HepG2 (cell line): ENCODE measurements around the gene STUB1. TPM values are rescaled to one million over a fixed set of nuclear protein-coding genes. Genes with fewer than 3 reads are reported as not detected.

Source experiments
- CBX1 ChIP-seq: IDR thresholded peaks from one replicate; pipeline ENCODE4 v1.6.1; 2016; ENCODE audit warnings: antibody characterized with exemption, low read depth
- NR0B2 ChIP-seq: sonication (generic); formaldehyde crosslinking; IDR thresholded peaks from 2 replicates; pipeline ENCODE4 v1.4.0; 2020; ENCODE audit warnings: mild to moderate bottlenecking, missing genetic modification reagents
- POLR2A ChIP-seq, 2 experiments: IDR thresholded peaks; 2 replicates each; pipeline ENCODE4 v1.6.1; 2011; ENCODE audit warnings: low read depth in 2 of 2, low read length in 2 of 2, mild to moderate bottlenecking in 1 of 2, moderate library complexity in 1 of 2; ENCODE audit not compliant: insufficient read depth in 1 of 2
- RARG ChIP-seq: sonication (generic); formaldehyde crosslinking; IDR thresholded peaks from 2 replicates; pipeline ENCODE4 v1.4.0; 2020; ENCODE audit warnings: low read depth, mild to moderate bottlenecking, missing genetic modification reagents
- TAF15 ChIP-seq: fragments of 200-400 bp; formaldehyde crosslinking; IDR thresholded peaks from one replicate; pipeline ENCODE4 v1.6.1; 2018; ENCODE audit warnings: mild to moderate bottlenecking, low read depth, low read length; ENCODE audit not compliant: poor library complexity, severe bottlenecking
- UBTF ChIP-seq: sonication (generic); formaldehyde crosslinking; IDR thresholded peaks from 2 replicates; pipeline ENCODE4 v1.4.0; 2020; ENCODE audit warnings: mild to moderate bottlenecking, missing genetic modification reagents
- ZBTB33 ChIP-seq: sonication (generic); formaldehyde crosslinking; IDR thresholded peaks from 2 replicates; pipeline ENCODE4 v1.4.0; 2020; ENCODE audit warnings: missing genetic modification reagents
- ZFP82 ChIP-seq: sonication (generic); formaldehyde crosslinking; IDR thresholded peaks from 2 replicates; pipeline ENCODE4 v1.5.1; 2020; ENCODE audit warnings: mild to moderate bottlenecking, missing genetic modification reagents, borderline replicate concordance
- ZNF180 ChIP-seq: sonication (generic); formaldehyde crosslinking; IDR thresholded peaks from 2 replicates; pipeline ENCODE4 v1.4.0; 2020; ENCODE audit warnings: low read depth, missing genetic modification reagents, borderline replicate concordance
- ZNF224 ChIP-seq: sonication (generic); formaldehyde crosslinking; IDR thresholded peaks from 2 replicates; pipeline ENCODE4 v1.5.0; 2020; ENCODE audit warnings: mild to moderate bottlenecking, missing genetic modification reagents
- ZNF234 ChIP-seq: sonication (generic); formaldehyde crosslinking; conservative IDR thresholded peaks from 2 replicates; pipeline ENCODE4 v1.5.1; 2020; ENCODE audit warnings: mild to moderate bottlenecking, missing genetic modification reagents
- ZNF281 ChIP-seq: sonication (generic); formaldehyde crosslinking; IDR thresholded peaks from 2 replicates; pipeline ENCODE4 v1.4.0; 2020; ENCODE audit warnings: missing genetic modification reagents, borderline replicate concordance
- ZNF362 ChIP-seq: sonication (generic); formaldehyde crosslinking; IDR thresholded peaks from 2 replicates; pipeline ENCODE4 v1.4.0; 2020; ENCODE audit warnings: missing genetic modification reagents, mild to moderate bottlenecking, borderline replicate concordance
- ZNF589 ChIP-seq: sonication (generic); formaldehyde crosslinking; conservative IDR thresholded peaks from 2 replicates; pipeline ENCODE4 v1.8.0; 2022; ENCODE audit warnings: mild to moderate bottlenecking, moderate library complexity, missing genetic modification reagents
- ZNF710 ChIP-seq: sonication (generic); formaldehyde crosslinking; IDR thresholded peaks from 2 replicates; pipeline ENCODE4 v1.5.0; 2020; ENCODE audit warnings: mild to moderate bottlenecking, missing genetic modification reagents, borderline replicate concordance
- ZNF775 ChIP-seq: sonication (generic); formaldehyde crosslinking; IDR thresholded peaks from 2 replicates; pipeline ENCODE4 v1.4.0; 2020; ENCODE audit warnings: missing genetic modification reagents, mild to moderate bottlenecking, moderate library complexity, borderline replicate concordance
- polyA plus RNA-seq, 8 experiments: library from polyadenylated mRNA; depleted of rRNA in 3 of 8; stranded (reverse) in 7 of 8; unstranded in 1 of 8; fragments of >200 nt; fragmentation: Illumina TruSeq in 4 of 8; extraction: Trizol in 4 of 8; gene quantifications; 2 replicates each; pipeline versions ENCODE4 v1.2.1 to v1.2.3, GENCODE V29; 2011 to 2016; ENCODE audit warnings: low read depth in 4 of 8, missing spikeins in 1 of 8, mixed read lengths in 1 of 8; ENCODE audit not compliant: insufficient read depth in 1 of 8
- total RNA-seq, 5 experiments: library from RNA; depleted of rRNA; stranded (reverse); fragments of >200 nt; fragmentation: Illumina TruSeq; extraction: Trizol; gene quantifications; 2 replicates each; pipeline ENCODE4 v1.2.3, GENCODE V29; 2016; ENCODE audit warnings: low read depth in 1 of 5

The STUB1 gene
- total and polyA plus RNA-seq, 2 of the 13 experiments (the other 11 are each of a cell fraction or from before 2014, with no cell fraction given), result 52.9 to 78.2 TPM

- TF ChIP-seq ZNF281 (CRISPR knock-in tag) (peak; percentile 33), RARG (CRISPR knock-in tag) (no peak), ZNF589 (CRISPR knock-in tag) (0 out of 2 replicates have a peak, but pooled peaks have one; percentile 77), UBTF (CRISPR knock-in tag) (peak; percentile 88; the same call in 1 of the 2 replicates), ZNF362 (CRISPR knock-in tag) (no peak), NR0B2 (CRISPR knock-in tag) (peak; percentile 71; the same call in 1 of the 2 replicates), ZFP82 (peak; percentile 95), TAF15 (no peak), ZNF775 (CRISPR knock-in tag) (no peak), ZNF224 (CRISPR knock-in tag) (0 out of 2 replicates have a peak, but pooled peaks have one; percentile 47), POLR2A (IDR thresholded peaks at IDR 0.05; ENCODE audit: insufficient read depth in 1 of 2, low read depth in 2 of 2, low read length in 2 of 2) (peak; percentile 82 to 88), CBX1 (no peak), ZBTB33 (peak; percentile 74), ZNF180 (CRISPR knock-in tag) (no peak), ZNF710 (CRISPR knock-in tag) (0 out of 2 replicates have a peak, but pooled peaks have one; percentile 18), ZNF234 (CRISPR knock-in tag) (peak; percentile 62; the same call in 1 of the 2 replicates)
Measured at GRCh38 chr16:720990-721764, 41.0 kb downstream of the STUB1 start, which contains the start of gene ANTKMT (continued).
